Measurements from ENCODE around the gene HAX1.
"Not testable (repeated sequence)": the region's sequence is repeated elsewhere in the genome, so short reads cannot be mapped to it uniquely, and the experiment has no call there.

HAX1 gene

DNA sequence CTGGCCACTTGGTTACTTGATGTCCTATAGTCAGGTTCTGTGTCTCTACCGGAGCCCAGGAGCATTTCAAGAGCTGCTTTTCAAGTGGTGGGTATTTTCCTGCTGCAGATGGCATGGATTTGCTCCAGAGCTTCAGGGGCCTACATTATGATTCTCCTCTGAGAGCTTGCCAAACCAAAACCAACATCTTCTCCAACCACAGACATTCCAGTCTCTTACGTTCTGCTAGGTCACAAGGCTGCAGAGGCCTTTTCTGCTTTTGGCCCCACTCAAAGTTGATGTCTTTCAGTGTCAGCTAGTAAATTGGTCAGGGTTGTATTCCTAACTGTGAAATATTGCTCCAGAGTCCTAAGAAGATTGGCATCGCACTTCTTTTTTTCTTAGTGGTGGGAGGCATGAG lies 33.7 kb downstream of the HAX1 start:
- FAIRE-seq (no peak), DNase-seq (ENCODE audit: insufficient read length, low spot score) (no peak)

DNA sequence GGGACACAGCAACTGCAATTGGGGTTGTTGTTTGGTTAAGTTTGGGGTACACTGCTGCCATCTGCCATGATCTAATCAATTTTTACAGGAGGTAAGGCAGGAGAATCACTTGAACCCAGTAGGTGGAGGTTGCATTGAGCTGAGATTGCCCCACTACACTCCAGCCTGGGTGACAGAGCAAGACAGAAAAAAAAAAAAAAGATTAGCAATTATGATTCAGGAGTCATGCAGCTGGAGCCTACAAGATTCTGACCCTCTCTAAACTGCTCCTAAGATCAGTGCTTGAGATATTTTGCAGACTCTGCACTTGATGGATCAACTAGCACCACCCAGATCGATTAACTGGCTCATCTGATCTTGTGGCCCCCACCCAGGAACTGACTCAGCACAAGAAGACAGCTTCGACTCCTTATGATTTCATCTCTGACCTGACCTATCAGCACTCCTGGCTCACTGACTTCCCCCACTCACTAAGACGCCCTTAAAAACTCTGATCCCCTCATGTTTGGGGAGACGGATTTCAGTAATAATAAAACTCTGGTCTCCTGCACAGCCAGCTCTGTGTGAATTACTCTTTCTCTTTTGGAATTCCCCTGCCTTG lies 35.3 kb downstream of the HAX1 start:
- not testable (repeated sequence) for FAIRE-seq; DNase-seq (ENCODE audit: insufficient read length, low spot score)

More for the DNA sequence above, 33.7 kb downstream of the HAX1 start:
- no peak for TF ChIP-seq POLR2A (IDR thresholded peaks at IDR 0.05; ENCODE audit: low read depth, low read length)

DNA sequence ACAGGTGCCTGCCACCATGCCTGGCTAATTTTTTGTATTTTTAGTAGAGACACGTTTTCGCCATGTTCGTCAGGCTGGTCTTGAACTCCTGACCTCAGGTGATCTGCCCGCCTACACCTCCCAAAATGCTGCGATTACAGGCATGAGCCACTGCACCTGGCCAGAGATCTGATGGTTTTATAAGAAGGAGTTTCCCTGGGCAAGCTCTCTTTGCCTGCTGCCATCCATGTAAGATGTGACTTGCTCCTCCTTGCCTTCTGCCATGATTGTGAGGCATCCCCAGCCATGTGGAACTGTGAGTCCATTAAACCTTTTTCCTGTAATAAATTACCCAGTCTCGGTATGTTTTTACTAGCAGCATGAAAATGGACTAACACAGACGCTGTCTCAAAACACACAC lies 36.7 kb downstream of the HAX1 start:
- not testable (repeated sequence) for FAIRE-seq; DNase-seq (ENCODE audit: insufficient read length, low spot score)

DNA sequence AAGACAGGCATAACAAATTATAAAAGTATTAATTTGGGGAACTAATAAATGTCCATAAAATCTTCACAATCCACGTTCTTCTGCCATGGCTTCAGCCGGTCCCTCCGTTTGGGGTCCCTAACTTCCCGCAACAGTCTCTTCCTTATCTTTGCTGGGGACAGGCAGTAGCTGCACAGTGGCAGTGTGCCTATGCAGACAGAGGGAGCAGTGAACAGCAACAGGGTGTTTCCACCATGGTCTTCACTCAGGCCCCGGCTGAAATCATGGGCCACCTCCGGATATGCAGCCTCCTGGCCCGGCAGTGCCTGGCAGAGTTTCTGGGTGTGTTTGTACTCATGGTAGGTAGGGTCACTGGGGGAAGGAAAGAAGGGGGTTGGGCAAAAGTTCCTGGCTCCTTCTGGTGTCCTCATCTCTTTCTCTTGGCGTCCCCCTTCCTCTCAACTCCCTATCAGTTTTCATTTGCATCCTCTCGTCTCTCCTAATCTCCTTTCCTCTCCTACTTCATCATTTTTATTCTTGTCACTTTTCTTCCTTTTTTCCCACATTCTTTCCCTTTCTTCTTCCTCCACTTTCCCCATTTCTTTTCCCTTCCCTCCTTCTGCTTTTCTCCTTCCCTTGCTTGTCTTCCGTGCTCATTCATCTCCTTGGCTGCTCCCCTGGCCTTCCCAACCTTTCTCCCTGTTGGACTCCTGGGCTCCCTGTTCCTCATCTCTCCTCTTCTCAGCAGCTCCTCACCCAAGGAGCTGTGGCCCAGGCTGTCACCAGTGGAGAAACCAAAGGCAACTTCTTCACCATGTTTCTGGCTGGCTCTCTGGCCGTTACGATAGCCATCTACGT lies 40.0 kb downstream of the HAX1 start:
- DNase-seq (ENCODE audit: insufficient read length, low spot score); FAIRE-seq: not testable (repeated sequence)

DNA sequence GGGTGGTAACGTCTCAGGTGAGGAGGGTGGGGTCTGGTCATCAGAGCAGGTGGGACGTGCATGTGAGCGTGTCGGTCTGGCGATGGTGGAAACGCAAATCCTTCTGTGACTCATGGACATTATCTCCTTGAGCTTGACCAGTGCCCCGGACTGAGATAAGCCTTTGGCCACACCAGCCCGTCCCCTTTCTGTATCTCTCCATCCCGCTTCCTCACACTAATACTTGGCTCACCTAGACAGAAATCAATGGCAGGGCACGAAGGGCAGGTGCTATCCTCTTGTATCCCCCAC lies 40.6 kb downstream of the HAX1 start:
- FAIRE-seq (no peak), DNase-seq (ENCODE audit: insufficient read length, low spot score) (no peak)
- no peak for TF ChIP-seq POLR2A (IDR thresholded peaks at IDR 0.05; ENCODE audit: low read depth, low read length)

DNA sequence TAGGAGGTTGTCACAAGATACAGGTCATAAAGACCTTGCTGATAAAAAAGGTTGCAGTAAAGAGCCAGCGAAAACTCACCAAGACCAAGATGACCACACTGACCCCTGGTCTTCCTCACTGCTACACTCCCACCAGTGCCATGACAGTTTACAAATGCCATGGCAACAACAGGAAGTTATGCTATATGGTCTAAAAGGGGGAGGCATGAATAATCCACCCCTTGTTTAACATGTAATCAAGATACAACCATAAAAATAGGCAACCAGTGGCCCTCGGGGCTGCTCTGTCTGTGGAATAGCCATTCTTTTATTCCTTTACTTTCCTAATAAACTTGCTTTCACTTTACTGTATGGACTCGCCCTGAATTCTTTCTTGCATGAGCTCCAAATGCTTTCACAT lies 41.8 kb downstream of the HAX1 start:
- FAIRE-seq; DNase-seq (ENCODE audit: insufficient read length, low spot score): not testable (repeated sequence)

DNA sequence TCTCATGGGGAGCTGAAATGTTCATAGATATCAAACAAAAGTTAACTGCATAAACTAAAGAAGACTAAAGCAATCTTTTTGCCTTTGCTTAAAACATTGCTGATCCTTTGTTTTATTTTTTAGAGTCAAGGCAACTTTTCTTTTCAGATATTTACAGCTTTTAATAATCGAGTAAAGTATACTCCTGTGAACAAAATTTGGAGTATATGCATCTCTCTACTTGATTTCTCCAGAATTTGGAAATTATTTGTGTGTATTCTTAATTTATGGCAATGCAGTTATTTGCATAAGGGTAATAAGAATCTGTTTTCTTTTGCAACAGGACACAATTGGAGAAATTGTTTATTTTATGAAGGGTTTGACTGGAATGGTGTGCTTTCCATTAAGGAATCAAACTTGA lies 44.3 kb downstream of the HAX1 start:
- TF ChIP-seq POLR2A (IDR thresholded peaks at IDR 0.05; ENCODE audit: low read depth, low read length), result no peak
- no peak for FAIRE-seq
- DNase-seq (ENCODE audit: insufficient read length, low spot score), result no peak

DNA sequence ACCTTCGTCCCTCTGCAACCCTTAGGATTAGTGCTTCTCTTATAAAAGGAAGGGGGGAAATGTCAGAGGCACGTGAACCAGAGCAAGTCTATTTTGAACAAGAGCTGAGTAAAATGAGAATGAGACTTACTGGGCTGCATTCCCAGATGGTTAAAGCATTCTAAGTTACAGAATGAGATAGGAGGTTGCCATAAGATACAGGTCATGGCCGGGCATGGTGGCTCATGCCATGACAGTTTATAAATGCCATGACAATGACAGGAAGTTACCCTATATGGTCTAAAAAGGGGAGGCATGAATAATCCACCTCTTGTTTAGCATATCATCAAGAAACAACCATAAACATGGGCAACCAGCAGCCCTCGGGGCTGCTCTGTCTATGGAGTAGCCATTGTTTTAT lies 46.0 kb downstream of the HAX1 start:
- TF ChIP-seq POLR2A (IDR thresholded peaks at IDR 0.05; ENCODE audit: low read depth, low read length), result no peak
- FAIRE-seq (no peak), DNase-seq (ENCODE audit: insufficient read length, low spot score) (no peak)

DNA sequence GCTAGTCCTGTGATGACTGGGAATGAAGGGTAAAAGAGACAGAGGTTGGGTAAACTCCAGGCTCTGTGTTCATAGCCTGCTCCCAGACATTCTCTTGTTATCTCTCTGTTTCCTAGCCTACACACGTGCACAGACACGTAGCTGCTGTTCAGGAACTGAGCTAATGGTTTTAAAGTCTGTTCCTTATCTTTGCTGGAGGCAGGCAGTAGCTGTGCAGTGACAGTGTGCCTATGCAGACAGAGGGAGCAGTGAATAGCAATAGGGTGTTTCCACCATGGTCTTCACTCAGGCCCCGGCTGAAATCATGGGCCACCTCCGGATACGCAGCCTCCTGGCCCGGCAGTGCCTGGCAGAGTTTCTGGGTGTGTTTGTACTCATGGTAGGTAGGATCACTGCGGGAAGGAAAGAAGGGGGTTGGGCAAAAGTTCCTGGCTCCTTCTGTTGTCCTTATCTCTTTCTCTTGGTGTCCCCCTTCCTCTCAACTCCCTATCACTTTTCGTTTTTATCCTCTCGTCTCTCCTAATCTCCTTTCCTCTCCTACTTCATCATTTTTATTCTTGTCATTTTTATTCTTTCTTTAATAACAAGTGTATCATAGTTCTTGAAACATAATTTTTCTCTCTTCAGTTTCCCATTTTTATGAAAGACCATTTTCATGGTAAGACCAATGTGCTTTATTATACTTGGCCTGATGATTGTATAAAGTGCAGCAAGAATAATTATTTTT lies 48.6 kb downstream of the HAX1 start, which contains the start of gene AQP10:
Gene AQP10, plus strand, starts transcription at position 212 of the 727 bp plus-strand sequence. Its CDS starts 63 bp downstream, at position 275.
- FAIRE-seq (no peak), DNase-seq (ENCODE audit: insufficient read length, low spot score) (no peak)
- TF ChIP-seq POLR2A (IDR thresholded peaks at IDR 0.05; ENCODE audit: low read depth, low read length), result no peak

DNA sequence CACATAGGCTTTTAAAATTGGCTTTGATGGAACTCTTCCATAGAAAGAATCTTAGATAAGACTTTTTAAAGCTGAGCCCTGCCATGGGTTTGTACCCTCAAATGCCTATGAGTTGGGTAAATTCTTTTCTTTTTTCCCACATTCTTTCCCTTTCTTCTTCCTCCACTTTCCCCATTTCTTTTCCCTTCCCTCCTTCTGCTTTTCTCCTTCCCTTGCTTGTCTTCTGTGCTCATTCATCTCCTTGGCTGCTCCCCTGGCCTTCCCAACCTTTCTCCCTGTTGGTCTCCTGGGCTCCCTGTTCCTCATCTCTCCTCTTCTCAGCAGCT lies 49.1 kb downstream of the HAX1 start:
- not testable (repeated sequence) for DNase-seq (ENCODE audit: insufficient read length, low spot score); FAIRE-seq

DNA sequence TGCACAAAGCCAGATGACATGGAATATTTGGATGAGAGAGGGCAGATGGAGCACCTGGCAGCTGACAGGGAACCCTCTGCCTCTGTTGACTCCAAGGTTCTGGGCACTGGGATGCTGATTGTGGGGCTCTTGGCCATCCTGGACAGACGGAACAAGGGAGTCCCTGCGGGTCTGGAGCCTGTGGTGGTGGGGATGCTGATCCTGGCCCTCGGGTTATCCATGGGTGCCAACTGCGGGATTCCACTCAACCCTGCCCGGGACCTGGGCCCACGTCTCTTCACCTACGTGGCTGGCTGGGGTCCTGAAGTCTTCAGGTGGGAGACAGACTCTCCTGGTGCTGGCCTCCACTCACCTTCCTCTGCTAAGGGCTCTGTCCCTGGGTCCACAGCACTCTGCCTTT lies 51.1 kb downstream of the HAX1 start:
- FAIRE-seq, result no peak
- no peak for TF ChIP-seq POLR2A (IDR thresholded peaks at IDR 0.05; ENCODE audit: low read depth, low read length)

DNA sequence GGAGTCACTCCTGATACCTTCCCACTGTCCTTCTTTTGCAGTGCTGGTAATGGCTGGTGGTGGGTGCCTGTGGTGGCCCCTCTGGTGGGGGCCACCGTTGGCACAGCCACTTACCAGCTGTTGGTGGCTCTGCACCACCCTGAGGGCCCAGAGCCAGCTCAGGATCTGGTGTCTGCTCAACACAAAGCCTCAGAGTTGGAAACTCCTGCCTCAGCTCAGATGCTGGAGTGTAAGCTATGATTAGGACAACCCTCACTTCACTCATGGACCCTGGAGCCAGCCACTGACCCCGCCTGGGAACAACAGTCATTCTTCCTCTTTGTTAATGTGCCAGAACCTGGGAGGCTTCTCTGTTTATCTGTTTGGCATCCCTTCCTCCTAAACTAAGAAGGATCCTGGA lies 51.8 kb downstream of the HAX1 start:
- FAIRE-seq, result no peak
- DNase-seq (ENCODE audit: insufficient read length, low spot score), result no peak
- no peak for TF ChIP-seq POLR2A (IDR thresholded peaks at IDR 0.05; ENCODE audit: low read depth, low read length)

More for the DNA sequence above, 51.1 kb downstream of the HAX1 start:
- no peak for DNase-seq (ENCODE audit: insufficient read length, low spot score)

DNA sequence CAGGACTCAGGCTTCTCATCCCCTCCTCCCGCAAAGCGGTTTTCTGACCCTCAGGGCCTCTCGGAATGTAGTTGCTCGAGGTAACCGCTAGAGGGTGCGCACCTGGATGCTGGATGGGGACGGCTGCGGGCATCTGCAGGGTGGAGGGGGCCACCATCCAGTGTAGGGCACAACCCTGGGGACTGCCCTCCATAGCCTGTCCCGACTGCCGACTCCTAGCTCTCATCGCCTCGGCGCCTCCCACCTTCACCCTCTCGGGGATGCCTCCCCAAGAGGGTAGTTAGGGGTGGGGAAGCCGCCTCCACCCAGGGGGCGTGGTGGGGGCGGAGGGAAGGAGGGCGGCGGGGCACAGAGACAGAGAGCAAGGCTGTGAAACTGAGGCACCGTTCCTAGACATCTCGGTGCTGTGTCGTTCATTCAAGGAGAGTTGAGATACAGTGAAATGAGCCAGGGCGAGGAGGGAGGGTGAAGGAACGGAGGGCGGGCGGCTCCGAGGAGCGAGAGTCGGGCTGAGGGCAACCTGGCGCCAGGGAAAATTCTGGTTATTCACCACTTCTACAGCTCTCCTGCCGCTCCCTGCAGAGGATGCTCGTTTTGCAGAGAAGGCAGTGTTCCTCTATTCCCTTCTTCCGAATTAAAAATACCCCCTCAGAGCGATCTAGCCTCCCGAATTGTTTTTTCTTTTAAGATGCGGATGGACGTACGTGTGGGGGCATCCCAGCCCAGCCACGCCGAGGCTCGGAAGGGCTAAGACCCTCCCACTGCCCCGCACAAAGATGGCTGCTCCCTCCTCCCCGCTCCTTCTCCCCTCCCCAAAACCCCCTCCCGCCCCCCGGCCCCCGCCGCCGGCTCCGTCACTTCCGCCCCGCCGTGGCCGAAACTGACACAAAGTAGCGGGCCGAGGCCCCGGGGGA lies 52.5 kb downstream of the HAX1 start, which contains the start of gene ATP8B2:
Gene ATP8B2, plus strand, starts transcription at position 857 of the 914 bp plus-strand sequence. CDS start 2,617 bp downstream, outside the sequence.
- FAIRE-seq (no peak), DNase-seq (ENCODE audit: insufficient read length, low spot score) (peak; percentile 87)
- TF ChIP-seq POLR2A (IDR thresholded peaks at IDR 0.05; ENCODE audit: low read depth, low read length), result peak; percentile 40

Data from H54 (cell line).